GM10847 (cell line): ENCODE results near the gene MAP2K2.

Experiments used
- POLR2A ChIP-seq: IDR thresholded peaks from 2 replicates; pipeline ENCODE4 v1.6.1; 2011; ENCODE audit not compliant: insufficient read length; ENCODE audit errors: extremely low read depth

MAP2K2 gene

GRCh38 chr19:4138445-4138844, 14.5 kb upstream of the MAP2K2 start:
- TF ChIP-seq POLR2A: no peak

DNA sequence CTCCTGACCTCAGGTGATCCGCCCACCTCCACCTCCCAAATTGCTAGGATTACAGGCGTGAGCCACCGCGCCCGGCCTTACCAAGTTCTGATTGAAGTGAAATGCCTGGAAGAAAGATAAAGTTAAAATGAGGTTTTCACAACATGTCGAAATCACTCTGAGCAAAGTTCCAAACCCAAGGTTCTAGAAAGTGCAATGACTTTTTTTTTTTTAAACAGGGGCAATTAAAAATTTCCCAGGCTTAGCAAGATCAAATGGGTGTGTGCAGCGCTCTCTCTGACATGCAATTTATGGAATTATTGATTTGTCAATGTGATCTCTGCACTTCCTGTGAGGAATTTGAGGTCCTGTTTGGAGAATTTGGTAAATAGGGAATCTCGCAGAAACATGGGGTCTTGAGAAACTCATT, 12.8 kb upstream of the MAP2K2 start:
- no peak for TF ChIP-seq POLR2A

GRCh38 chr19:4134351-4134750, 10.4 kb upstream of the MAP2K2 start:
- TF ChIP-seq POLR2A: no peak

DNA sequence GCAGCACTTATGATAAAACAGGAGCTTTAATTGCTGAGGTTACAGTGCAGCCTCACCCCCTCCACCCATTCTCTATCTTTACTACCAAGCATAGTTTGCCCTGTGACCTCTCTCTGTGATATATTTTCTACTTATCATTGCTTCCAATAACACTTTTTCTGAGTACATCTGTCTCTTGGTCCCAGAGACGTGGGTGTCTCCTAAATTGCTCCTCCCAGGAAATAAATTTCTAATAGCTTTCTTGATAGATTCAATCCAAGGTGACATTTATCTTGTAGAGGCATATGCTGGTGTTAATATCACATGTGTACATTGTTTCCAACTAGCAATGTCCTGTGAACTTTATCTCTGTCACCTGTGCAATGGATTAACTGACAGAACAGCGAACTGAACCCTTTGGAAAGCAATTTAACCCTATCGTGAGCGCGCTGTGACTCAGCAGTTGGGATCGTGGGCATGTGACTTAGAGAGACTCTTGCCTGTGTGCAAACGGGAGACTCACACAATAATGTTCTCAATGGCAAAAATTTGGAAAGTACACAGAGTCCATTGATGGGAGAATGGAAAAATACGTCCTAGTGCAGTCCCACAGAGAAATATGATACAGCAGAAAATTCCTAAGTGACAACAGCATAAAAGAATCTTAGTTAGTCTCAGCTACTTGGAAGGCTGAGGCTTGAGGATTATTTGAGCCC, 7.0 kb upstream of the MAP2K2 start:
- no peak for TF ChIP-seq POLR2A

GRCh38 chr19:4124638-4125037, 716 bp upstream of the MAP2K2 start:
- TF ChIP-seq POLR2A: no peak

GRCh38 chr19:4122480-4122879, 1.4 kb downstream of the MAP2K2 start:
- no peak for TF ChIP-seq POLR2A

DNA sequence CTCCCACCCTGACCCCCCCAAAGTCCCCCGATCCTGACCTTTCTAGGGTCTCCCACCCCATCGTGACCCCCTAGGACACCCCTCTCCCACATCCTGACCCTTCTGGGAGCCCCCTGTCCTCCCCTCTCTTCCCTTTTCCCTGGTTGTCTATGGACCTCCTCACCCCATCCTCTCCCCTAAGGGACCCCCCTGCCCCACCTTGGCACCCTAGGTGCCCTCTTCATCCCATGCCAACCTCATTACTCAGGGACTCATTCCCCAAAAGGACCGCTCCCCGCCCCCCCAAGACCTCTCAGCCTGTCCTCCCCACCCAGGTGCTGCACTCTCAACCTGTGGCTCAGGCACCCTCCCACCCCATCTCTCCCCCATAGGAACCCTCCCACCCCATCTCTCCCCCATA, 2.1 kb downstream of the MAP2K2 start:
- TF ChIP-seq POLR2A: no peak

DNA sequence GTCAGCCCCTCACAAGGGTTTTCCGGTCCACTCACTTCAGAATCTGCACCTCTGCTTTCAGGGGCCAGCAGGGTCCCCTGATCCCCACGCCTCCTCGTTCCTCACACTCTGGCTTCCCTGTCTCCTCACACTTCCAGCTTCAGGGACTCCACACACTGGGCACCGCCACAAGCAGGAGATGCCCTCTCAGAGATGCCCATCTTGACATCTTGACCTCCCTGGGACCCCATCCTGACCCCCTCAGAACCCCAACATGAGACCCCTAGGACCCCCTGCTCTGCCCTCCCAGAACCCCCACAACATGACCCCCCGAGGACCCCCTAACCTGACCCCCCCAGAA, 2.7 kb downstream of the MAP2K2 start:
- no peak for TF ChIP-seq POLR2A

DNA sequence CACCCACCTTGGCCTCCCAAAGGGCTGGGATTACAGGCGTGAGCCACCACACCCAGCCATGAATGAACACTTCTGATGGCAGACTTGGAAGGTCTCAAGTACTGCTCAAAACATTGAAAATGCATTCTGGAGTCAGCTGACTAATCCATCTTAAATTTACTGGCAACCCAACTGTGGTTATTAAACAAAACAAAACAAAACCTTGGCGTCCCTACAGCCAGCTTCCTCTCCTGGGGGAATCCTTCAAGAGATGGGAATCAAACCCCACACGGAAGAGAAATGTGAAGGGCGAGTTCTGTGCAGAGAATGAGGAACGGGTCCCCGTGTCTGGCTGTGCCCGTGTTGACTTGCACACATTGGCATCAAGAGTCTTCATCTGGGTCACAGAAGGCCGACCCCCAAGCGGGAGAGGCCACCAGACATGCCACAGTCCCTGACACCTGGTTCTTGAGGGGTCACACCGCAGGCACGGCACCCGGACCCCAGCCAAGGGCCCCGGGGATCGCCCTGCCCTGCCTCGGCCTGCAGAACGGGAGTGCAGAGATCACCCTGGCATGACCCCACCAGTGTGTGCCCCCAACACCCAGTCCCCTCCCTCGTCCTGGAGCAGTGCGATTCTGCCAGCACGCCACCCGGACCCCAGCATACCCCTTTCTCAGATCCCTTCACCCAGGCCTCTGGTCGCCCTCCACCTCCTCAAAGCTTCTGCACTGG, 3.2 kb downstream of the MAP2K2 start:
- no peak for TF ChIP-seq POLR2A

GRCh38 chr19:4119763-4120162, 4.2 kb downstream of the MAP2K2 start:
- no peak for TF ChIP-seq POLR2A

GRCh38 chr19:4115818-4116385, 8.0 kb downstream of the MAP2K2 start:
- no peak for TF ChIP-seq POLR2A

GRCh38 chr19:4115050-4115817, 8.7 kb downstream of the MAP2K2 start:
- peak; percentile 9 for TF ChIP-seq POLR2A

- TF ChIP-seq POLR2A: no peak
Observed at GRCh38 chr19:4114181-4114580, 9.7 kb downstream of the MAP2K2 start.

GRCh38 chr19:4113398-4114088, 10.4 kb downstream of the MAP2K2 start:
- TF ChIP-seq POLR2A: no peak

GRCh38 chr19:4112367-4112766, 11.6 kb downstream of the MAP2K2 start:
- TF ChIP-seq POLR2A: no peak

DNA sequence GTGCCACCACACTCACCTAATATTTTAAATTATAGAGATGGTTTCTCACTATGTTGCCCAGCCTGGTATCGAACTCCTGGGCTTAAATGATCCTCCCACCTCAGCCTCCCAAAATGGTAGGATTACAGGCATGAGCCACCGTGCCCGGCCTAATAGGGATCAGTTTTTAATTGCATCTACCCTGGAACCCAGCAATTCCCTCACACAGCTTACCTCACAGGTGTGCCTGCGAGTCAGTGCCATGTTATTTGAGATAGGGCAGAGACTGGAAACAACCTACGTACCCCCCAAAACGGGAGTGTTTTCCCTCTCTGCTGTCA, 14.3 kb downstream of the MAP2K2 start:
- TF ChIP-seq POLR2A: no peak
